ENCODE measurements around the gene MAP4K1.

The MAP4K1 gene

GRCh38 chr19:38650911-38651584 is 33.3 kb upstream of the MAP4K1 start:
- H4K8ac ChIP-seq (ENCODE audit: low read length), result peak overlapping the region; percentile 72
- H2BK5ac ChIP-seq (ENCODE audit: low read depth, low read length, poor library complexity, severe bottlenecking), result no peak overlapping the region
- H2AFZ ChIP-seq (ENCODE audit: low read depth, low read length), result no peak overlapping the region
- peak; percentile 61 for DNase-seq
- H2BK12ac ChIP-seq (ENCODE audit: low read length in 2 of 2), result peak overlapping the region in 1 of 2 experiments; percentile 44
- H3K9me3 ChIP-seq (ENCODE audit: control insufficient read depth, low read length), result no peaks in the 10 kb centered on the region
- H3K27ac ChIP-seq (ENCODE audit: low read length, poor library complexity, severe bottlenecking), result peak overlapping the region; percentile 77
- H3K36me3 ChIP-seq (ENCODE audit: control insufficient read depth in 1 of 2, insufficient read depth in 2 of 2, low read depth in 1 of 2, low read length in 2 of 2), result peaks cover 0 to 10% of the 10 kb centered on the region in 2 experiments
- H2AK5ac ChIP-seq (ENCODE audit: low read length, severe bottlenecking), result peak overlapping the region; percentile 7
- H2BK15ac ChIP-seq (ENCODE audit: low read depth, poor library complexity, severe bottlenecking), result no peak overlapping the region
- H2BK120ac ChIP-seq (ENCODE audit: low read depth, low read length), result no peak overlapping the region
- peaks cover 18% of the 10 kb centered on the region for H3K4me1 ChIP-seq (ENCODE audit: control insufficient read depth, insufficient read depth, low read depth, low read length)
- H4K91ac ChIP-seq (ENCODE audit: low read length), result peak overlapping the region; percentile 15
- H3K4ac ChIP-seq (ENCODE audit: low read depth in 1 of 2, low read length in 2 of 2), result peak overlapping the region; percentile 4 to 58
- H3K27me3 ChIP-seq (ENCODE audit: control insufficient read depth in 1 of 2, insufficient read depth in 1 of 2, low read length in 2 of 2), result no peaks in the 10 kb centered on the region
- H3K4me2 ChIP-seq (ENCODE audit: low read length, poor library complexity, severe bottlenecking), result peak overlapping the region; percentile 85
- peak overlapping the region in 1 of 2 experiments; percentile 23 for H3K23ac ChIP-seq (ENCODE audit: low read length in 2 of 2)
- H3K79me1 ChIP-seq (replicated peaks; ENCODE audit: low read length, poor library complexity, severe bottlenecking), result peaks cover 2% of the 10 kb centered on the region
- no peak overlapping the region for H3K14ac ChIP-seq (ENCODE audit: low read length in 2 of 2)
- H3K9ac ChIP-seq (ENCODE audit: low read length), result peak overlapping the region; percentile 96
- H3K18ac ChIP-seq (ENCODE audit: low read depth in 1 of 2, low read length in 2 of 2), result peak overlapping the region in 1 of 2 experiments; percentile 19
- 57% methylated on average over 12 of the region's 12 CpGs for WGBS
- H3K4me3 ChIP-seq (ENCODE audit: insufficient read depth in 1 of 2, low read depth in 1 of 2, low read length in 2 of 2), result peak overlapping the region; percentile 25 to 98

GRCh38 chr19:38650172-38650775 is 32.5 kb upstream of the MAP4K1 start:
- peak overlapping the region; percentile 60 to 79 for H3K4ac ChIP-seq (ENCODE audit: low read depth in 1 of 2, low read length in 2 of 2)
- peak overlapping the region; percentile 35 for H4K8ac ChIP-seq (ENCODE audit: low read length)
- peak overlapping the region in 1 of 2 experiments; percentile 75 for H3K23ac ChIP-seq (ENCODE audit: low read length in 2 of 2)
- H3K18ac ChIP-seq (ENCODE audit: low read depth in 1 of 2, low read length in 2 of 2), result peak overlapping the region; percentile 85 to 87
- H3K27ac ChIP-seq (ENCODE audit: low read length, poor library complexity, severe bottlenecking), result peak overlapping the region; percentile 77
- H2AFZ ChIP-seq (ENCODE audit: low read depth, low read length), result no peak overlapping the region
- H2AK5ac ChIP-seq (ENCODE audit: low read length, severe bottlenecking), result peak overlapping the region; percentile 86
- H3K14ac ChIP-seq (ENCODE audit: low read length in 2 of 2), result no peak overlapping the region
- H3K4me2 ChIP-seq (ENCODE audit: low read length, poor library complexity, severe bottlenecking), result peak overlapping the region; percentile 85
- DNase-seq, result peak; percentile 39
- H2BK5ac ChIP-seq (ENCODE audit: low read depth, low read length, poor library complexity, severe bottlenecking), result peak overlapping the region; percentile 15
- peak overlapping the region; percentile 96 for H3K9ac ChIP-seq (ENCODE audit: low read length)
- no peaks in the 10 kb centered on the region for H3K27me3 ChIP-seq (ENCODE audit: control insufficient read depth in 1 of 2, insufficient read depth in 1 of 2, low read length in 2 of 2)
- H2BK15ac ChIP-seq (ENCODE audit: low read depth, poor library complexity, severe bottlenecking), result peak overlapping the region; percentile 40
- peaks cover 2% of the 10 kb centered on the region for H3K79me1 ChIP-seq (replicated peaks; ENCODE audit: low read length, poor library complexity, severe bottlenecking)
- H3K4me1 ChIP-seq (ENCODE audit: control insufficient read depth, insufficient read depth, low read depth, low read length), result peaks cover 15% of the 10 kb centered on the region
- no peak overlapping the region for H2BK120ac ChIP-seq (ENCODE audit: low read depth, low read length)
- peak overlapping the region; percentile 44 to 76 for H2BK12ac ChIP-seq (ENCODE audit: low read length in 2 of 2)
- H3K36me3 ChIP-seq (ENCODE audit: control insufficient read depth in 1 of 2, insufficient read depth in 2 of 2, low read depth in 1 of 2, low read length in 2 of 2), result peaks cover 0 to 10% of the 10 kb centered on the region in 2 experiments
- peak overlapping the region; percentile 91 for H4K91ac ChIP-seq (ENCODE audit: low read length)
- WGBS, result 20% methylated on average over 3 of the region's 8 CpGs
- peak overlapping the region; percentile 62 to 98 for H3K4me3 ChIP-seq (ENCODE audit: insufficient read depth in 1 of 2, low read depth in 1 of 2, low read length in 2 of 2)
- no peaks in the 10 kb centered on the region for H3K9me3 ChIP-seq (ENCODE audit: control insufficient read depth, low read length)

- Histone ChIP-seq H4K91ac (ENCODE audit: low read length) (peak overlapping the region; percentile 91), H2BK120ac (ENCODE audit: low read depth, low read length) (peak overlapping the region; percentile 81), H3K4me2 (ENCODE audit: low read length, poor library complexity, severe bottlenecking) (peak overlapping the region; percentile 85), H3K9me3 (ENCODE audit: control insufficient read depth, low read length) (no peaks in the 10 kb centered on the region), H2BK12ac (ENCODE audit: low read length in 2 of 2) (peak overlapping the region; percentile 48 to 61), H2AFZ (ENCODE audit: low read depth, low read length) (no peak overlapping the region), H2AK5ac (ENCODE audit: low read length, severe bottlenecking) (peak overlapping the region; percentile 86), H2BK15ac (ENCODE audit: low read depth, poor library complexity, severe bottlenecking) (peak overlapping the region; percentile 94), H2BK5ac (ENCODE audit: low read depth, low read length, poor library complexity, severe bottlenecking) (peak overlapping the region; percentile 87), H4K8ac (ENCODE audit: low read length) (peak overlapping the region; percentile 29), H3K4ac (ENCODE audit: low read depth in 1 of 2, low read length in 2 of 2) (peak overlapping the region; percentile 72 to 79), H3K23ac (ENCODE audit: low read length in 2 of 2) (peak overlapping the region in 1 of 2 experiments; percentile 74), H3K14ac (ENCODE audit: low read length in 2 of 2) (peak overlapping the region in 1 of 2 experiments; percentile 66), H3K36me3 (ENCODE audit: control insufficient read depth in 1 of 2, insufficient read depth in 2 of 2, low read depth in 1 of 2, low read length in 2 of 2) (peaks cover 0 to 4% of the 10 kb centered on the region in 2 experiments), H3K18ac (ENCODE audit: low read depth in 1 of 2, low read length in 2 of 2) (peak overlapping the region; percentile 64 to 93), H3K79me1 (replicated peaks; ENCODE audit: low read length, poor library complexity, severe bottlenecking) (peaks cover 2% of the 10 kb centered on the region), H3K27ac (ENCODE audit: low read length, poor library complexity, severe bottlenecking) (peak overlapping the region; percentile 77), H3K4me1 (ENCODE audit: control insufficient read depth, insufficient read depth, low read depth, low read length) (peaks cover 16% of the 10 kb centered on the region), H3K9ac (ENCODE audit: low read length) (peak overlapping the region; percentile 96), H3K27me3 (ENCODE audit: control insufficient read depth in 1 of 2, insufficient read depth in 1 of 2, low read length in 2 of 2) (no peaks in the 10 kb centered on the region), H3K4me3 (ENCODE audit: insufficient read depth in 1 of 2, low read depth in 1 of 2, low read length in 2 of 2) (peak overlapping the region; percentile 62 to 98)
- no peak for DNase-seq
- 9% methylated on average over 15 of the region's 15 CpGs for WGBS
These were observed 31.8 kb upstream of the MAP4K1 start for GRCh38 chr19:38649305-38650171.

Data from mesenchymal stem cell (in vitro differentiated cells and primary cell).